Stromal cell of bone marrow (primary cell): ENCODE results near the gene PKMYT1.
A peak's percentile ranks its signal among the peaks of the same experiment; 100 is the strongest.

Experiments used
- DNase-seq: peaks from one replicate; pipeline ENCODE4 v3.0.0-alpha.2; 2012; ENCODE audit warnings: low read depth

Gene PKMYT1

GRCh38 chr16:2980227-2981176, at the start of gene PKMYT1:
TSS of gene PKMYT1 (minus strand) at chr16:2980446. CDS start at chr16:2979657, 789 bp downstream.
- peak; percentile 72 for DNase-seq

GRCh38 chr16:3029491-3030221, 49.4 kb upstream of the PKMYT1 start:
- no peak for DNase-seq

- DNase-seq, result no peak
Measured at GRCh38 chr16:3028716-3029319, 48.6 kb upstream of the PKMYT1 start.

- DNase-seq, result peak; percentile 11
Measured at GRCh38 chr16:3027983-3028715, 47.9 kb upstream of the PKMYT1 start.

- DNase-seq, result no peak
Measured at GRCh38 chr16:3027489-3027795, 47.2 kb upstream of the PKMYT1 start.

GRCh38 chr16:3026609-3027488, 46.6 kb upstream of the PKMYT1 start:
- no peak for DNase-seq

- no peak for DNase-seq
Measured at GRCh38 chr16:3026003-3026378, 45.7 kb upstream of the PKMYT1 start.

- no peak for DNase-seq
Measured at GRCh38 chr16:3025032-3026002, 45.1 kb upstream of the PKMYT1 start.

- DNase-seq, result peak; percentile 96
Measured at GRCh38 chr16:3023669-3024478, 43.6 kb upstream of the PKMYT1 start, which contains the start of the genes HCFC1R1 and THOC6. TSS of gene HCFC1R1 (minus strand) at chr16:3023942. CDS start at chr16:3023941, 1 bp downstream. TSS of gene THOC6 (plus strand) at chr16:3024035. CDS start at chr16:3024327, 292 bp downstream.

- peak; percentile 40 for DNase-seq
Measured at GRCh38 chr16:3023415-3023668, 43.1 kb upstream of the PKMYT1 start.

- peak; percentile 58 for DNase-seq
Measured at GRCh38 chr16:3022684-3023414, 42.6 kb upstream of the PKMYT1 start.

GRCh38 chr16:3022208-3022683, 42.0 kb upstream of the PKMYT1 start:
- peak; percentile 93 for DNase-seq

GRCh38 chr16:3021449-3022207, 41.4 kb upstream of the PKMYT1 start:
- peak; percentile 96 for DNase-seq

- DNase-seq, result peak; percentile 65
Measured at GRCh38 chr16:3020604-3021448, 40.6 kb upstream of the PKMYT1 start.

- DNase-seq, result peak; percentile 60
Measured at GRCh38 chr16:3020247-3020603, 40.0 kb upstream of the PKMYT1 start, which contains the start of gene TNFRSF12A. TSS of gene TNFRSF12A (plus strand) at chr16:3020368. CDS start at chr16:3020398, 30 bp downstream.

- no peak for DNase-seq
Measured at GRCh38 chr16:3019594-3020246, 39.5 kb upstream of the PKMYT1 start.
